Stomach (tissue), 9 donors: ENCODE data around the gene CHST11. TPM values are rescaled to one million over a fixed set of nuclear protein-coding genes. Genes with fewer than 3 reads are reported as not detected.

Experiments
- DNase-seq, 2 donors: peaks; one replicate each; pipeline versions ENCODE4 v3.0.0 to v3.0.0-alpha.2; 2013 to 2019
- H3K27ac ChIP-seq, 5 donors: fragments of 200-600 bp in 4 of 5; sonication (generic) in 4 of 5; one replicate each; pipeline ENCODE4 v1.5.1; 2013 to 2019; ENCODE audit warnings: mild to moderate bottlenecking in 1 of 5, moderate library complexity in 1 of 5
- H3K27me3 ChIP-seq, 3 donors: fragments of 200-600 bp; sonication (generic); one replicate each; pipeline ENCODE4 v1.5.1; 2017 to 2019; ENCODE audit warnings: mixed run types in 1 of 3
- H3K36me3 ChIP-seq, 4 donors: fragments of 200-600 bp; sonication (generic); 1 replicate in 3 of 4; 2 replicates in 1 of 4; pipeline ENCODE4 v1.5.1; 2016 to 2019
- H3K4me1 ChIP-seq, 4 donors: fragments of 200-600 bp; sonication (generic); one replicate each; pipeline ENCODE4 v1.5.1; 2016 to 2019
- H3K4me3 ChIP-seq, 4 donors: fragments of 200-600 bp; sonication (generic) in 3 of 4; one replicate each; pipeline ENCODE4 v1.5.1; 2016 to 2019; ENCODE audit warnings: mild to moderate bottlenecking in 1 of 4
- H3K9me3 ChIP-seq, 4 donors: fragments of 200-600 bp; sonication (generic); one replicate each; pipeline ENCODE4 v1.5.1; 2016 to 2019
- CTCF ChIP-seq, 7 experiments: fragments of 450-650 bp in 4 of 7; fragments of 200-600 bp in 3 of 7; sonication (generic) in 3 of 7; IDR thresholded peaks; one replicate each; pipeline ENCODE4 v1.5.1; 2016 to 2019; ENCODE audit warnings: antibody characterized with exemption in 7 of 7, control low read depth in 2 of 7, mild to moderate bottlenecking in 1 of 7
- EP300 ChIP-seq: sonication (generic); formaldehyde crosslinking; IDR thresholded peaks from one replicate; pipeline ENCODE4 v1.6.1; 2017; ENCODE audit warnings: antibody characterized with exemption
- POLR2A ChIP-seq, 4 donors: fragments of 450-650 bp; IDR thresholded peaks; one replicate each; pipeline ENCODE4 v1.6.1; 2016; ENCODE audit warnings: antibody characterized with exemption in 4 of 4, control low read depth in 2 of 4, mild to moderate bottlenecking in 1 of 4, moderate library complexity in 1 of 4
- POLR2AphosphoS5 ChIP-seq, 3 donors: sonication (generic); formaldehyde crosslinking; IDR thresholded peaks; one replicate each; pipeline ENCODE4 v1.6.1; 2016; ENCODE audit warnings: antibody characterized with exemption in 3 of 3
- WGBS, 5 donors: extraction: QIAGEN DNeasy Blood & Tissue Kit in 3 of 5; methylation state at CpG; one replicate each; pipeline versions ENCODE4 v1.1.5 to v1.1.7; 2013 to 2018; 5-methylcytosine and 5-hydroxymethylcytosine counted together
- intact Hi-C: fragments of 100-400 bp; cut with DNase I; formaldehyde crosslinking; loops from one replicate; pipeline ENCODE4 v1.15.1; 2023; ENCODE audit warnings: low total_unique reads
- polyA plus RNA-seq, 3 donors: library from polyadenylated mRNA; stranded (reverse); fragments of 200-250 nt; gene quantifications; one replicate each; pipeline ENCODE4 v1.2.3, GENCODE V29; 2013
- total RNA-seq, 5 donors: library from RNA; depleted of rRNA; stranded (reverse); fragments of >200 nt; gene quantifications; one replicate each; pipeline versions ENCODE4 v1.1.0 to v1.2.3, GENCODE V29; 2014 to 2016
- donor health status: healthy with polysubstance abuse.
- donor health status: Bipolar disorder and iron deficiency.
- donor health status: healthy.

Gene CHST11
- total and polyA plus RNA-seq, 8 donors, result 2.3 to 192 (median 18.6) TPM

- Histone ChIP-seq H3K36me3 (no peaks in the 10 kb centered on the region), H3K4me1 (peaks cover 0 to 18% (median 13%) of the 10 kb centered on the region in 4 donors), H3K27ac (no peak overlapping the region), H3K4me3 (no peak overlapping the region), H3K9me3 (no peaks in the 10 kb centered on the region), H3K27me3 (no peaks in the 10 kb centered on the region)
- intact Hi-C loops, result no loop called here
- 90 to 100% (median 100%) methylated on average over 1 of the region's 1 CpG for WGBS, 5 donors
- TF ChIP-seq POLR2AphosphoS5 (IDR thresholded peaks at IDR 0.05), result no peak
- TF ChIP-seq CTCF (IDR thresholded peaks at IDR 0.05), result no peak
- no peak for TF ChIP-seq EP300
- TF ChIP-seq POLR2A (IDR thresholded peaks at IDR 0.05), result no peak
- DNase-seq, result no peak
Measured at GRCh38 chr12:104452087-104452486, 4.7 kb upstream of the CHST11 start.

GRCh38 chr12:104453133-104453532 lies 3.6 kb upstream of the CHST11 start:
- H3K9me3 ChIP-seq, result no peaks in the 10 kb centered on the region
- H3K27me3 ChIP-seq, result no peaks in the 10 kb centered on the region
- TF ChIP-seq POLR2AphosphoS5 (IDR thresholded peaks at IDR 0.05) (no peak), EP300 (no peak), CTCF (IDR thresholded peaks at IDR 0.05) (no peak), POLR2A (IDR thresholded peaks at IDR 0.05) (no peak)
- H3K4me1 ChIP-seq, result peaks cover 0 to 18% (median 13%) of the 10 kb centered on the region in 4 donors
- intact Hi-C loops, result no loop called here
- H3K36me3 ChIP-seq, result no peaks in the 10 kb centered on the region
- no peak overlapping the region for H3K27ac ChIP-seq
- WGBS, 5 donors, result 90 to 98% (median 95%) methylated on average over 2 of the region's 2 CpGs
- no peak overlapping the region for H3K4me3 ChIP-seq
- no peak for DNase-seq

- Histone ChIP-seq H3K4me3 (no peak overlapping the region), H3K9me3 (no peaks in the 10 kb centered on the region), H3K4me1 (peaks cover 7 to 31% (median 26%) of the 10 kb centered on the region in 4 donors), H3K27ac (no peak overlapping the region), H3K27me3 (no peaks in the 10 kb centered on the region), H3K36me3 (no peaks in the 10 kb centered on the region)
- TF ChIP-seq POLR2A (IDR thresholded peaks at IDR 0.05), result no peak
- TF ChIP-seq POLR2AphosphoS5 (IDR thresholded peaks at IDR 0.05), result peak in 1 of 3 donors; percentile 48
- intact Hi-C loops, result no loop called here
- 96 to 100% (median 100%) methylated on average over 1 of the region's 1 CpG for WGBS, 5 donors
- DNase-seq, result no peak
Measured at GRCh38 chr12:104454997-104455396, 1.8 kb upstream of the CHST11 start.

- Histone ChIP-seq H3K4me3 (peak overlapping the region; percentile 78 to 99 (median 88)), H3K27me3 (no peaks in the 10 kb centered on the region), H3K4me1 (peaks cover 7 to 39% (median 32%) of the 10 kb centered on the region in 4 donors), H3K9me3 (no peaks in the 10 kb centered on the region), H3K36me3 (no peaks in the 10 kb centered on the region), H3K27ac (peak overlapping the region; percentile 80 to 94 (median 91))
- no peak for DNase-seq
- TF ChIP-seq EP300 (no peak), POLR2A (IDR thresholded peaks at IDR 0.05) (no peak), CTCF (IDR thresholded peaks at IDR 0.05) (no peak), POLR2AphosphoS5 (IDR thresholded peaks at IDR 0.05) (no peak)
- intact Hi-C loops, result no loop called here
- WGBS, 5 donors, result 13 to 39% (median 23%) methylated on average over 5 to 9 of the region's 9 CpGs
Measured at GRCh38 chr12:104455578-104456416, 951 bp upstream of the CHST11 start.
